H9 (cell line): Measurements from ENCODE around the gene CLDND1. TPM values are rescaled to one million over a fixed set of nuclear protein-coding genes. Genes with fewer than 3 reads are reported as not detected.

Experiments used
- DNase-seq: peaks from one replicate; pipeline ENCODE4 v3.0.0-alpha.2; 2017
- H2AFZ ChIP-seq: one replicate; pipeline ENCODE4 v1.6.1; 2013; ENCODE audit warnings: mild to moderate bottlenecking, low read length, control low read depth, moderate library complexity
- H2AK5ac ChIP-seq: 2 replicates; pipeline ENCODE4 v1.6.1; 2013; ENCODE audit warnings: low read length, control low read depth, mixed read lengths; ENCODE audit not compliant: insufficient read length
- H2BK120ac ChIP-seq: one replicate; pipeline ENCODE4 v1.6.1; 2013; ENCODE audit warnings: low read depth, mild to moderate bottlenecking, low read length, control low read depth, inconsistent platforms; ENCODE audit not compliant: poor library complexity, severe bottlenecking
- H2BK12ac ChIP-seq: 2 replicates; pipeline ENCODE4 v1.6.1; 2013; ENCODE audit warnings: low read length, control low read depth, mixed read lengths, low read depth; ENCODE audit not compliant: insufficient read length
- H2BK15ac ChIP-seq: 2 replicates; pipeline ENCODE4 v1.6.1; 2013; ENCODE audit warnings: low read depth, low read length, control low read depth
- H2BK20ac ChIP-seq: one replicate; pipeline ENCODE4 v1.6.1; 2013; ENCODE audit warnings: low read depth, mild to moderate bottlenecking, low read length, control low read depth, inconsistent platforms; ENCODE audit not compliant: poor library complexity, severe bottlenecking
- H2BK5ac ChIP-seq: 2 replicates; pipeline ENCODE4 v1.6.1; 2013; ENCODE audit warnings: low read length, control low read depth, mixed read lengths; ENCODE audit not compliant: insufficient read length
- H3K14ac ChIP-seq: 2 replicates; pipeline ENCODE4 v1.6.1; 2013; ENCODE audit warnings: low read length, control low read depth; ENCODE audit not compliant: insufficient read depth
- H3K18ac ChIP-seq: 2 replicates; pipeline ENCODE4 v1.6.1; 2013; ENCODE audit warnings: low read depth, mild to moderate bottlenecking, mixed read lengths, low read length, control low read depth; ENCODE audit not compliant: insufficient read length
- H3K23ac ChIP-seq: 2 replicates; pipeline ENCODE4 v1.6.1; 2013; ENCODE audit warnings: low read length, control low read depth, mixed read lengths, low read depth; ENCODE audit not compliant: insufficient read length
- H3K23me2 ChIP-seq: 2 replicates; pipeline ENCODE4 v1.6.1; 2013; ENCODE audit warnings: low read depth, mild to moderate bottlenecking, mixed read lengths, low read length, control low read depth; ENCODE audit not compliant: insufficient read length, poor library complexity, severe bottlenecking
- H3K27ac ChIP-seq: 2 replicates; pipeline ENCODE4 v1.5.1; 2013; ENCODE audit warnings: low read length, control low read depth, mixed read lengths, low read depth; ENCODE audit not compliant: insufficient read length
- H3K27me3 ChIP-seq: 2 replicates; pipeline ENCODE4 v1.6.1; 2013; ENCODE audit warnings: low read length, control low read depth, inconsistent platforms; ENCODE audit not compliant: insufficient read depth
- H3K4ac ChIP-seq: 2 replicates; pipeline ENCODE4 v1.6.1; 2013; ENCODE audit warnings: low read depth, mild to moderate bottlenecking, control low read depth, inconsistent platforms, low read length, moderate library complexity
- H3K4me1 ChIP-seq: 2 replicates; pipeline ENCODE4 v1.6.1; 2013; ENCODE audit warnings: low read length, control low read depth, inconsistent platforms; ENCODE audit not compliant: insufficient read depth
- H3K4me2 ChIP-seq: 2 replicates; pipeline ENCODE4 v1.6.1; 2013; ENCODE audit warnings: low read length, control low read depth, mixed read lengths; ENCODE audit not compliant: insufficient read length, insufficient read depth
- H3K56ac ChIP-seq: 2 replicates; pipeline ENCODE4 v1.6.1; 2013; ENCODE audit warnings: low read depth, mild to moderate bottlenecking, mixed read lengths, low read length, control low read depth; ENCODE audit not compliant: insufficient read length
- H3K79me1 ChIP-seq: 2 replicates; pipeline ENCODE4 v1.6.1; 2013; ENCODE audit warnings: low read depth, mild to moderate bottlenecking, moderate library complexity, low read length, control low read depth, inconsistent platforms; ENCODE audit not compliant: insufficient read depth, poor library complexity, severe bottlenecking
- H3K79me2 ChIP-seq: 2 replicates; pipeline ENCODE4 v1.6.1; 2013; ENCODE audit warnings: low read length, control low read depth, inconsistent platforms; ENCODE audit not compliant: insufficient read depth
- H3K9ac ChIP-seq: 2 replicates; pipeline ENCODE4 v1.6.1; 2013; ENCODE audit warnings: low read length, control low read depth, mixed read lengths; ENCODE audit not compliant: insufficient read length; ENCODE audit errors: extremely low read depth
- H3K9me3 ChIP-seq: one replicate; pipeline ENCODE4 v1.6.1; 2013; ENCODE audit warnings: low read depth, low read length, inconsistent platforms; ENCODE audit not compliant: control insufficient read depth
- H3T11ph ChIP-seq: one replicate; pipeline ENCODE4 v1.6.1; 2013; ENCODE audit warnings: mild to moderate bottlenecking, low read length, control low read depth, inconsistent platforms
- H4K20me1 ChIP-seq: one replicate; pipeline ENCODE4 v1.6.1; 2013; ENCODE audit not compliant: control insufficient read depth, insufficient read length, insufficient read depth
- H4K5ac ChIP-seq: 2 replicates; pipeline ENCODE4 v1.6.1; 2013; ENCODE audit warnings: low read depth, mild to moderate bottlenecking, mixed read lengths, low read length, control low read depth; ENCODE audit not compliant: insufficient read length
- H4K8ac ChIP-seq: replicated peaks from 2 replicates; pipeline ENCODE4 v1.6.1; 2013; ENCODE audit warnings: low read length, control low read depth, mixed read lengths, low read depth; ENCODE audit not compliant: insufficient read length
- H4K91ac ChIP-seq: 2 replicates; pipeline ENCODE4 v1.6.1; 2013; ENCODE audit warnings: low read depth, mild to moderate bottlenecking, moderate library complexity, mixed read lengths, low read length, control low read depth; ENCODE audit not compliant: insufficient read length
- H3K27ac Mint-ChIP-seq, 3 experiments: 2 replicates in 2 of 3; 3 replicates in 1 of 3; pipeline ENCODE4 v1.8.0; 2020 to 2021; ENCODE audit warnings: mixed read lengths in 3 of 3, mild to moderate bottlenecking in 1 of 3, moderate library complexity in 1 of 3
- H3K27me3 Mint-ChIP-seq: 2 replicates; pipeline ENCODE4 v1.8.0; 2021; ENCODE audit warnings: low read depth, mild to moderate bottlenecking, moderate library complexity, mixed read lengths
- H3K36me3 Mint-ChIP-seq, 3 experiments: 2 replicates in 2 of 3; 3 replicates in 1 of 3; pipeline ENCODE4 v1.8.0; 2020 to 2021; ENCODE audit warnings: low read depth in 3 of 3, mixed read lengths in 3 of 3; ENCODE audit not compliant: insufficient read depth in 1 of 3
- H3K4me1 Mint-ChIP-seq, 2 experiments: 2 replicates each; pipeline ENCODE4 v1.8.0; 2020; ENCODE audit warnings: mixed read lengths in 2 of 2
- H3K4me3 Mint-ChIP-seq, 2 experiments: 2 replicates in 1 of 2; 3 replicates in 1 of 2; pipeline ENCODE4 v1.8.0; 2020 to 2021; ENCODE audit warnings: mild to moderate bottlenecking in 2 of 2, mixed read lengths in 2 of 2, moderate library complexity in 1 of 2
- H3K9me3 Mint-ChIP-seq, 2 experiments: 2 replicates in 1 of 2; 3 replicates in 1 of 2; pipeline ENCODE4 v1.8.0; 2020; ENCODE audit warnings: mild to moderate bottlenecking in 2 of 2, mixed read lengths in 2 of 2, moderate library complexity in 1 of 2
- WGBS: extraction: QIAGEN DNeasy Blood & Tissue Kit; methylation state at CpG from one replicate; pipeline ENCODE4 v1.1.7; 2013; ENCODE audit warnings: missing lambda C conversion rate, low lambda C conversion rate, mixed read lengths; ENCODE audit not compliant: insufficient read length; ENCODE audit errors: extremely low coverage; 5-methylcytosine and 5-hydroxymethylcytosine counted together
- total RNA-seq: library from RNA; stranded (reverse); gene quantifications from 2 replicates; pipeline ENCODE4 v1.2.1, GENCODE V29; 2021
- TF ChIP-seq, protein P1 (sequence below): fragments of 200-600 bp; sonication (generic); conservative IDR thresholded peaks from 3 replicates; pipeline ENCODE4 v1.8.0; 2021; ENCODE audit warnings: antibody characterized with exemption, mild to moderate bottlenecking

Gene CLDND1
- total RNA-seq, 1 experiment from 2014 or later: 83.0 TPM

DNA sequence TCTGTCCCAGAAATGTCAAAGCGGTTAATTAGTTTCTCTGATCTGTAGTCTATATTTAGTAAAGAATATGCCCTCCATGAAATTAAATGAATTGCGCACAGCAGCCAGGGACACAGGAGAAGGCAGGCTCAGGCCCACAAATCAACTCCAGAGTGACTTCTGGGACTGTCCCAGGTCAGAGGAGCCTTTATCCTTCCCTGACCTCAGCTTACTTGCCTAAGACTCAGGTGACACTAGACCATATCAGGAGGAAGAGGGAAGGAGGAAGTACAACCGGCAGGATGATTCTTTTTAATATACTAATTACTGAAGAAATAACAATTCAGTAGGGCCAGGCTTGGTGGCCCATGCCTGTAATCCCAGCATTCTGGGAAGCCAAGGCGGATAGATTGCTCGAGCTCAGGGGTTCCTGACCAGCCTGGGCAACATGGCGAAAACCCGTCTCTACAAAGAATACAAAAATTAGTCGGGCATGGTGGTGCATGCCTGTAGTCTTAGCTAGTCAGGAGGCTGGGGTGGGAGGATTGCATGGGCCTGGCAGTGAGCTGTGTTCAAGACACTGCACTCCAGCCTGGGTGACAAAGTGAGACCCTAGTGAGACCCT lies 7.3 kb upstream of the CLDND1 start:
- Histone ChIP-seq H2BK5ac (no peak overlapping the region), H3K9me3 (no peaks in the 10 kb centered on the region), H4K8ac (no peak overlapping the region), H2AFZ (no peak overlapping the region), H3K4me2 (no peak overlapping the region), H3K27ac (no peak overlapping the region), H3K9ac (no peak overlapping the region), H3K23me2 (no peaks in the 10 kb centered on the region), H3K4ac (no peak overlapping the region), H3K18ac (no peak overlapping the region), H3K56ac (no peak overlapping the region), H3K79me1 (no peaks in the 10 kb centered on the region), H3K14ac (no peak overlapping the region), H4K91ac (no peak overlapping the region), H2AK5ac (no peak overlapping the region), H3K4me1 (no peaks in the 10 kb centered on the region), H2BK120ac (no peak overlapping the region), H3K23ac (no peak overlapping the region), H4K20me1 (no peaks in the 10 kb centered on the region), H2BK12ac (no peak overlapping the region), H2BK15ac (no peak overlapping the region), H3K79me2 (no peaks in the 10 kb centered on the region), H2BK20ac (no peak overlapping the region), H4K5ac (no peak overlapping the region), H3T11ph (no peak overlapping the region), H3K27me3 (no peaks in the 10 kb centered on the region)
- DNase-seq: no peak
- Mint-ChIP-seq H3K27me3 (no peaks in the 10 kb centered on the region), H3K9me3 (no peaks in the 10 kb centered on the region), H3K4me3 (no peak overlapping the region), H3K36me3 (no peaks in the 10 kb centered on the region), H3K4me1 (peaks cover 3 to 4% of the 10 kb centered on the region in 2 experiments; a peak in 3 of 4 replicates), H3K27ac (no peak overlapping the region; a peak in 1 of 7 replicates)
- no CpG with 5 or more reads among the region's 8 CpGs for WGBS
- TF ChIP-seq, protein P1, sequence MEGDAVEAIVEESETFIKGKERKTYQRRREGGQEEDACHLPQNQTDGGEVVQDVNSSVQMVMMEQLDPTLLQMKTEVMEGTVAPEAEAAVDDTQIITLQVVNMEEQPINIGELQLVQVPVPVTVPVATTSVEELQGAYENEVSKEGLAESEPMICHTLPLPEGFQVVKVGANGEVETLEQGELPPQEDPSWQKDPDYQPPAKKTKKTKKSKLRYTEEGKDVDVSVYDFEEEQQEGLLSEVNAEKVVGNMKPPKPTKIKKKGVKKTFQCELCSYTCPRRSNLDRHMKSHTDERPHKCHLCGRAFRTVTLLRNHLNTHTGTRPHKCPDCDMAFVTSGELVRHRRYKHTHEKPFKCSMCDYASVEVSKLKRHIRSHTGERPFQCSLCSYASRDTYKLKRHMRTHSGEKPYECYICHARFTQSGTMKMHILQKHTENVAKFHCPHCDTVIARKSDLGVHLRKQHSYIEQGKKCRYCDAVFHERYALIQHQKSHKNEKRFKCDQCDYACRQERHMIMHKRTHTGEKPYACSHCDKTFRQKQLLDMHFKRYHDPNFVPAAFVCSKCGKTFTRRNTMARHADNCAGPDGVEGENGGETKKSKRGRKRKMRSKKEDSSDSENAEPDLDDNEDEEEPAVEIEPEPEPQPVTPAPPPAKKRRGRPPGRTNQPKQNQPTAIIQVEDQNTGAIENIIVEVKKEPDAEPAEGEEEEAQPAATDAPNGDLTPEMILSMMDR: no peak
